Endothelial cell of umbilical vein (primary cell): ENCODE results near the gene LGALS3. TPM values are rescaled to one million over a fixed set of nuclear protein-coding genes. Genes with fewer than 3 reads are reported as not detected.

ENCODE experiments used
- BruUV-seq: library from RNA; stranded (reverse); fragments of 400-500 nt; replicated peaks from 2 replicates; lab custom pipeline; 2021; lab: Mats Ljungman, UMichigan
- CTCF ChIA-PET: fragments of 300-600, 350-600 bp; sonication (Branson Sonifier 250); formaldehyde crosslinking; loops from one replicate; lab custom pipeline; 2021; ENCODE audit warnings: antibody characterized with exemption, inconsistent platforms; lab: Charles Lee
- POLR2A ChIA-PET: fragments of 300-600, 350-600 bp; sonication (Branson Sonifier 250); formaldehyde crosslinking; loops from one replicate; lab custom pipeline; 2021; ENCODE audit warnings: antibody characterized with exemption, inconsistent platforms; lab: Charles Lee
- DNase-seq: peaks from one replicate; pipeline ENCODE4 v3.0.0-alpha.2; 2011; ENCODE audit warnings: low read depth, low spot score
- FAIRE-seq: peaks from 2 replicates; lab custom pipeline; 2011; peaks lifted over from hg19 to GRCh38; lab: Jason Lieb, UNC
- H2AFZ ChIP-seq: 2 replicates; pipeline ENCODE4 v1.6.0; 2012; ENCODE audit warnings: low read depth, low read length, control low read depth, inconsistent platforms
- H3K27ac ChIP-seq: 2 replicates; pipeline ENCODE4 v1.5.1; 2011; ENCODE audit warnings: low read depth, mild to moderate bottlenecking, control low read depth, low read length, moderate library complexity; ENCODE audit not compliant: insufficient read depth
- H3K27me3 ChIP-seq, 2 experiments: 2 replicates each; pipeline versions ENCODE4 v1.6.0 to v1.6.1; 2011; ENCODE audit warnings: low read length in 2 of 2, mixed read lengths in 1 of 2; ENCODE audit not compliant: control insufficient read depth in 2 of 2, insufficient read depth in 2 of 2
- H3K36me3 ChIP-seq, 2 experiments: 2 replicates in 1 of 2; 3 replicates in 1 of 2; pipeline ENCODE4 v1.5.1; 2011; ENCODE audit warnings: low read length in 2 of 2, mild to moderate bottlenecking in 1 of 2, moderate library complexity in 1 of 2; ENCODE audit not compliant: control insufficient read depth in 2 of 2, insufficient read depth in 2 of 2; ENCODE audit errors: extremely low read depth in 1 of 2
- H3K4me1 ChIP-seq: 3 replicates; pipeline ENCODE4 v1.5.1; 2011; ENCODE audit warnings: mild to moderate bottlenecking, low read length; ENCODE audit not compliant: control insufficient read depth, insufficient read depth; ENCODE audit errors: extremely low read depth
- H3K4me2 ChIP-seq: 2 replicates; pipeline ENCODE4 v1.6.1; 2011; ENCODE audit warnings: low read length, control low read depth, mixed read lengths; ENCODE audit not compliant: insufficient read depth
- H3K4me3 ChIP-seq, 3 experiments: fragments of 200-600 bp in 1 of 3; sonication (generic), shearing (Covaris generic) in 1 of 3; replicated peaks in 1 of 3; 2 replicates each; pipeline ENCODE4 v1.5.1; 2011 to 2016; ENCODE audit warnings: control low read depth in 3 of 3, low read length in 3 of 3, mild to moderate bottlenecking in 2 of 3, inconsistent platforms in 1 of 3, low read depth in 1 of 3, moderate library complexity in 1 of 3; ENCODE audit not compliant: insufficient read depth in 1 of 3
- H3K79me2 ChIP-seq: 2 replicates; pipeline ENCODE4 v1.6.0; 2012; ENCODE audit warnings: low read length, inconsistent platforms; ENCODE audit not compliant: control insufficient read depth, insufficient read depth
- H3K9ac ChIP-seq: replicated peaks from 2 replicates; pipeline ENCODE3; 2011; ENCODE audit warnings: low read length, control low read depth; ENCODE audit not compliant: insufficient read depth; ENCODE audit errors: extremely low read depth
- H3K9me1 ChIP-seq: replicated peaks from 3 replicates; pipeline ENCODE4 v1.6.0; 2011; ENCODE audit warnings: mild to moderate bottlenecking, low read length; ENCODE audit not compliant: control insufficient read depth, insufficient read depth; ENCODE audit errors: extremely low read depth
- H3K9me3 ChIP-seq: replicated peaks from 2 replicates; pipeline ENCODE4 v1.5.1; 2012; ENCODE audit warnings: low read length, inconsistent platforms; ENCODE audit not compliant: control insufficient read depth, insufficient read depth
- H4K20me1 ChIP-seq: replicated peaks from 2 replicates; pipeline ENCODE3; 2011; ENCODE audit warnings: mild to moderate bottlenecking, low read length; ENCODE audit not compliant: control insufficient read depth, insufficient read depth; ENCODE audit errors: extremely low read depth
- EZH2 ChIP-seq: IDR thresholded peaks from 2 replicates; pipeline ENCODE4 v1.6.1; 2012; ENCODE audit warnings: borderline replicate concordance, low read depth, mild to moderate bottlenecking, moderate library complexity, low read length, inconsistent platforms; ENCODE audit not compliant: severe bottlenecking
- FOS ChIP-seq: IDR thresholded peaks from 2 replicates; pipeline ENCODE4 v1.6.1; 2011; ENCODE audit warnings: mild to moderate bottlenecking, low read length, moderate library complexity, borderline replicate concordance; ENCODE audit not compliant: insufficient read depth
- GATA2 ChIP-seq: IDR thresholded peaks from 2 replicates; pipeline ENCODE4 v1.7.0; 2011; ENCODE audit warnings: low read depth, mild to moderate bottlenecking, moderate library complexity, mixed read lengths, low read length; ENCODE audit not compliant: insufficient read length, insufficient read depth
- JUN ChIP-seq: IDR thresholded peaks from 2 replicates; pipeline ENCODE4 v1.6.1; 2011; ENCODE audit warnings: borderline replicate concordance, low read depth; ENCODE audit not compliant: insufficient read length, insufficient read depth
- MYC ChIP-seq: IDR thresholded peaks from one replicate; pipeline ENCODE4 v1.6.1; 2011; ENCODE audit warnings: mild to moderate bottlenecking, low read depth, low read length
- POLR2A ChIP-seq: IDR thresholded peaks from 2 replicates; pipeline ENCODE4 v1.6.1; 2012; ENCODE audit warnings: low read depth, mild to moderate bottlenecking, control low read depth, low read length
- POLR2AphosphoS5 ChIP-seq: IDR thresholded peaks from 2 replicates; pipeline ENCODE4 v1.6.1; 2012; ENCODE audit warnings: low read depth, mild to moderate bottlenecking, control low read depth, low read length, moderate library complexity; ENCODE audit not compliant: insufficient read depth
- dilution Hi-C: fragments of 300-500 bp; cut with MboI; formaldehyde crosslinking; loops from one replicate; pipeline ENCODE4 v1.15.0; 2019; ENCODE audit warnings: low sequenced_read_pairs; ENCODE audit not compliant: extremely low pct_ligation_motif_present
- intact Hi-C: fragments of 100-400 bp; cut with micrococcal nuclease; formaldehyde crosslinking; loops from one replicate; pipeline ENCODE4 v1.10.0; 2022
- polyA plus RNA-seq, 4 experiments: library from polyadenylated mRNA; depleted of rRNA in 3 of 4; stranded (reverse) in 3 of 4; unstranded in 1 of 4; fragments of >200 nt; gene quantifications; 2 replicates each; pipeline versions ENCODE4 v1.2.1 to v1.2.3, GENCODE V29; 2011 to 2012; ENCODE audit warnings: missing spikeins in 1 of 4
- total RNA-seq: library from RNA; stranded (reverse); gene quantifications from 2 replicates; pipeline ENCODE4 v1.2.3, GENCODE V29; 2021
- TF ChIP-seq, protein P1 (sequence below), 2 donors: IDR thresholded peaks; 1 replicate in 1 of 2; 2 replicates in 1 of 2; pipeline ENCODE4 v1.5.1; 2011; ENCODE audit warnings: low read length in 2 of 2, mild to moderate bottlenecking in 2 of 2, moderate library complexity in 2 of 2, control low read depth in 1 of 2, inconsistent platforms in 1 of 2, low read depth in 1 of 2; ENCODE audit not compliant: insufficient read depth in 1 of 2; ENCODE audit errors: extremely low read depth in 1 of 2
- TF ChIP-seq, protein P2 (sequence below): IDR thresholded peaks from 2 replicates; pipeline ENCODE4 v1.6.1; 2011; ENCODE audit not compliant: insufficient read depth, insufficient read length

LGALS3 gene
- total and polyA plus RNA-seq, 2 donors (not counting 3 experiments of a cell fraction or from before 2014, with no cell fraction given) = 33.8 to 55.1 TPM

DNA sequence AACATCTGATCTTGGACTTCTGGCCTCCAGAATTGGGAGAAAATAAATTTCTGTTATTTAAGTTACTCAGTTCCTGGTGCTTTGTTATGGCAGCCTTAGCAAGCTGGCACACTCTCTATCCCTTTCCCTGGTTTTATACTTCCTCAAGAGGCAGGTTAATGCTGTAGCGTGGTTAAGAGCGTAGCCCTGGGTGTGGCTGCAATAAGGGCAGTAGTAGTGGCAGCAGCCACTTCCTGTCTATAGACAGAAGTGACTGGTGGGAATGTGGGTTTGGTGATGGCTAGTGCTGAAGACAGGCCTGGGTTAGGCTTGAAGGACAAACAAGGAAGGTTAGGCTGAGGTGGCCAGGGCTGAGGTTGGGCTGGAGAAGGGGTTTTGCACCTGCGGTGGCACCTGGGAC is 3.6 kb upstream of the LGALS3 start:
- Histone ChIP-seq H3K27me3 (no peaks in the 10 kb centered on the region), H3K9me1 (no peaks in the 10 kb centered on the region), H3K4me1 (peaks cover 3% of the 10 kb centered on the region), H3K9me3 (no peaks in the 10 kb centered on the region), H3K4me3 (no peak overlapping the region), H2AFZ (no peak overlapping the region), H3K27ac (no peak overlapping the region), H3K36me3 (no peaks in the 10 kb centered on the region), H3K9ac (no peak overlapping the region), H3K4me2 (no peak overlapping the region), H3K79me2 (peaks cover 2% of the 10 kb centered on the region), H4K20me1 (no peaks in the 10 kb centered on the region)
- CTCF ChIA-PET = no interaction called here
- BruUV-seq = no TSS peak
- intact Hi-C loops = no loop called here
- dilution Hi-C loops = no loop called here
- no peak for DNase-seq
- POLR2A ChIA-PET = no interaction called here
- FAIRE-seq = no peak
- TF ChIP-seq, protein P1, sequence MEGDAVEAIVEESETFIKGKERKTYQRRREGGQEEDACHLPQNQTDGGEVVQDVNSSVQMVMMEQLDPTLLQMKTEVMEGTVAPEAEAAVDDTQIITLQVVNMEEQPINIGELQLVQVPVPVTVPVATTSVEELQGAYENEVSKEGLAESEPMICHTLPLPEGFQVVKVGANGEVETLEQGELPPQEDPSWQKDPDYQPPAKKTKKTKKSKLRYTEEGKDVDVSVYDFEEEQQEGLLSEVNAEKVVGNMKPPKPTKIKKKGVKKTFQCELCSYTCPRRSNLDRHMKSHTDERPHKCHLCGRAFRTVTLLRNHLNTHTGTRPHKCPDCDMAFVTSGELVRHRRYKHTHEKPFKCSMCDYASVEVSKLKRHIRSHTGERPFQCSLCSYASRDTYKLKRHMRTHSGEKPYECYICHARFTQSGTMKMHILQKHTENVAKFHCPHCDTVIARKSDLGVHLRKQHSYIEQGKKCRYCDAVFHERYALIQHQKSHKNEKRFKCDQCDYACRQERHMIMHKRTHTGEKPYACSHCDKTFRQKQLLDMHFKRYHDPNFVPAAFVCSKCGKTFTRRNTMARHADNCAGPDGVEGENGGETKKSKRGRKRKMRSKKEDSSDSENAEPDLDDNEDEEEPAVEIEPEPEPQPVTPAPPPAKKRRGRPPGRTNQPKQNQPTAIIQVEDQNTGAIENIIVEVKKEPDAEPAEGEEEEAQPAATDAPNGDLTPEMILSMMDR (IDR thresholded peaks at IDR 0.05; ENCODE audit: extremely low read depth in 1 of 2, insufficient read depth in 1 of 2, low read depth in 1 of 2, low read length in 2 of 2) = no peak
- TF ChIP-seq EZH2 = no peak
- no peak for TF ChIP-seq POLR2AphosphoS5
- no peak for TF ChIP-seq MYC
- TF ChIP-seq FOS = no peak
- no peak for TF ChIP-seq GATA2
- TF ChIP-seq JUN = no peak
- TF ChIP-seq, protein P2, sequence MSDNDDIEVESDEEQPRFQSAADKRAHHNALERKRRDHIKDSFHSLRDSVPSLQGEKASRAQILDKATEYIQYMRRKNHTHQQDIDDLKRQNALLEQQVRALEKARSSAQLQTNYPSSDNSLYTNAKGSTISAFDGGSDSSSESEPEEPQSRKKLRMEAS = no peak
- no peak for TF ChIP-seq POLR2A
